Cardiac fibroblast (primary cell): ENCODE data around the gene SUN1.
"Not testable (repeated sequence)": the region's sequence is repeated elsewhere in the genome, so short reads cannot be mapped to it uniquely, and the experiment has no call there.

Experiments
- DNase-seq, 2 donors: peaks; one replicate each; pipeline versions ENCODE4 v3.0.0 to v3.0.0-alpha.2; 2010; ENCODE audit warnings: low read depth in 2 of 2
- H3K4me3 ChIP-seq, 2 donors: replicated peaks in 1 of 2; 1 replicate in 1 of 2; 2 replicates in 1 of 2; pipeline ENCODE4 v1.5.1; 2011; ENCODE audit warnings: low read depth in 2 of 2, low read length in 2 of 2, mild to moderate bottlenecking in 2 of 2, moderate library complexity in 1 of 2
- TF ChIP-seq, protein P1 (sequence below): IDR thresholded peaks from one replicate; pipeline ENCODE4 v1.5.1; 2011; ENCODE audit warnings: low read depth, mild to moderate bottlenecking, low read length, inconsistent platforms

SUN1 gene

DNA sequence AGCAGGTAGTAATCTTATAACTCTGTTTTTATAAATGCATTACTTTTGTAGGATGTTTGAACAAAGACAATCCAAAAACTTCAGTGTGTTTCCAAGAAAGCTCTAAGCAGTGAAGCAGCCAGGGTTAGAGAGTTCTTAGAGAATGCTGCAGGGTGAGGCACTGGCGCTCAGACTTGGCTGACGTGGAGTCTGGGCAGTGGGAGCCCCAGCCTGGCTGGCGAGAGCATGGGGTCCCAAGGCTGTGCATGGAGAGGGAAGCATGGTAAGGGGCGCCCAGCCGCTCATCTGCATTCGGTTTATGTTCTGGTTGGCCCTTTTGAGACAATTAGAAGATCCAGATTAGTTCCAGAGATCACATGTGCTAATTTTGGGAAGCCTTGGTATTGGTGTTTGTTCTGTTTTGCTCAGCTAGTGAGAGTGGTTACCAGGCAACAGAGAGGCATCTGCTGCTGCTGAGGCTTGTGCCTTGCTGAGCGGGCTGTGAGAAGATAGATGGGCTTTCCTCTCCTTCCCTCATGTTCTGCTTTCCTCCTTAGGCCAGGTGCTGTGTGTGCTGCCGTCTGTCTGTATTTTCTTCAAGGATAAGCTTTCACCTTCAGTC is 10.3 kb downstream of the SUN1 start:
- DNase-seq, result no peak
- TF ChIP-seq, protein P1, sequence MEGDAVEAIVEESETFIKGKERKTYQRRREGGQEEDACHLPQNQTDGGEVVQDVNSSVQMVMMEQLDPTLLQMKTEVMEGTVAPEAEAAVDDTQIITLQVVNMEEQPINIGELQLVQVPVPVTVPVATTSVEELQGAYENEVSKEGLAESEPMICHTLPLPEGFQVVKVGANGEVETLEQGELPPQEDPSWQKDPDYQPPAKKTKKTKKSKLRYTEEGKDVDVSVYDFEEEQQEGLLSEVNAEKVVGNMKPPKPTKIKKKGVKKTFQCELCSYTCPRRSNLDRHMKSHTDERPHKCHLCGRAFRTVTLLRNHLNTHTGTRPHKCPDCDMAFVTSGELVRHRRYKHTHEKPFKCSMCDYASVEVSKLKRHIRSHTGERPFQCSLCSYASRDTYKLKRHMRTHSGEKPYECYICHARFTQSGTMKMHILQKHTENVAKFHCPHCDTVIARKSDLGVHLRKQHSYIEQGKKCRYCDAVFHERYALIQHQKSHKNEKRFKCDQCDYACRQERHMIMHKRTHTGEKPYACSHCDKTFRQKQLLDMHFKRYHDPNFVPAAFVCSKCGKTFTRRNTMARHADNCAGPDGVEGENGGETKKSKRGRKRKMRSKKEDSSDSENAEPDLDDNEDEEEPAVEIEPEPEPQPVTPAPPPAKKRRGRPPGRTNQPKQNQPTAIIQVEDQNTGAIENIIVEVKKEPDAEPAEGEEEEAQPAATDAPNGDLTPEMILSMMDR, result no peak
- no peak overlapping the region for H3K4me3 ChIP-seq

DNA sequence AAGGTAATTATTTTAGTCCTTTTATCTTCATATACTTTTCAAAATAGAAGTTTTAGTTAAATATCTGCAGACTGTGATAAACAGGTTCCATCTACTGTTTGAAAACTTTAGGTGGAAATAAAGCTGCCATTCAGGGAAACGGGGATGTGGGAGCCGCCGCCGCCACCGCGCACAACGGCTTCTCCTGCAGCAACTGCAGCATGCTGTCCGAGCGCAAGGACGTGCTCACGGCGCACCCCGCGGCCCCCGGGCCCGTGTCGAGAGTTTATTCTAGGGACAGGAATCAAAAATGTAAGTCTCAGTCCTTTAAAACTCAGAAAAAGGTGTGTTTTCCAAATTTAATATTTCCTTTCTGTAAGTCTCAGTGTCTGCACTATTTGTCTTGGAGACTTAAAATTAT is 11.0 kb downstream of the SUN1 start:
- no peak overlapping the region for H3K4me3 ChIP-seq
- TF ChIP-seq, protein P1, result no peak
- DNase-seq, result no peak

DNA sequence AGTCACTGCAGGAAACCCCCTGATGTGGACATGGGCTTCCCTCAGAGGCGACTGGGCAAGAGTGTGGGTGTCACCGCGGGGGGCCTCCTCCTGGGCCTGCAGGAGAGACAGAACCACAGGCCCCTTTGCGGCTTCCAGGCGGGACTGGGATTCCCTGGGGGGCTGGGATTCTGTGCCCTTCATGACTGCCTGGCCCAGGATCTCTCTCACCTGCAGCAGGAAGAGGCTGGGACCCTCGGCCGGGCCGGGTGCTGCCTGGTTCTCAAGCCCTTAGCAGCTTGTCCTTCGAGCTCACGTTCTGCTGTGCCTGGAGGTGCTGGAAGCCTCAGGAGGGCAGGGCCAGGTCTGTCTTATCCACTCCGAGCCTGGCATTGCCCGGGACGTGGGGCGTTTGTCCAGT is 11.8 kb downstream of the SUN1 start:
- TF ChIP-seq, protein P1, result no peak
- H3K4me3 ChIP-seq, result no peak overlapping the region
- DNase-seq, result no peak

DNA sequence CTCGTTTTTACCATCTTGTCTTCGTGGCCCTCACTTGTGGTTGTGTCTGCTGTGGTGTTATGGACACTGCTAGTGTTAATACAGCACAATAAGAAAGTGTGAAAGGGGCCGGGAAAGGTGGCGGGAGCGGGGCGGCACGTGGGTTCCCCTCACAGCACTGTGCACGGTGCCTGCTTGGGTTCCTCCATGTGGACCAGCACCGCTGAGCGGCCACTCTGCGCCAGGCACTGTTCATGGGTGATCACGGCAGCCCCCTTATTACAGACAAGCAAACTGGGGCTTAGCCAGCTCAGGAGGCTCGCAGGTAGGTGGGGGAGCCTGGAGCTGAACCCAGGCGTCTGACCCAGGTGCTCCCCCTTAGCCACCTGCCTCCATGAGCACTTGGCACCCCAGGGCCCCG is 12.2 kb downstream of the SUN1 start:
- no peak for DNase-seq
- no peak overlapping the region for H3K4me3 ChIP-seq
- TF ChIP-seq, protein P1, result no peak

DNA sequence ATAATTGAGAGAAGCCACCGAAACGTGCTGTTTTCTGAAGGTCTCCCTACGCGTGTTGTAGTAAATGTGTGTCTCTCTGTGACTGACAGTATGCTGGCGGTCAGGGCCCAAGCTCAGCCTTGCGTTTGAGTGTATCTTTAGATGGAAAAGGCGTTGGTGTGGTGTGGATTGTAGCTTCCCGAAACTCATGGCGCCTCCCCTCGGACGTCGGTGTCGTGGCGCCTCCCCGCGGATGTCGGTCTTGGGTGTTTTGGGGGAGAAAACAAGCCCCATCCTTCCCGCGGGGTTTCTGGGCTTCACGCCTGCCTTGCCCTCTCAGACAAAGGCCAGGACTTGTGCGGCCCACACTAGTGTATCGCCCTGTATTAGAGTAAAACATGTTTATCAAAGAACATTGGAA is 12.8 kb downstream of the SUN1 start:
- DNase-seq, result no peak
- TF ChIP-seq, protein P1, result no peak
- H3K4me3 ChIP-seq, result no peak overlapping the region

DNA sequence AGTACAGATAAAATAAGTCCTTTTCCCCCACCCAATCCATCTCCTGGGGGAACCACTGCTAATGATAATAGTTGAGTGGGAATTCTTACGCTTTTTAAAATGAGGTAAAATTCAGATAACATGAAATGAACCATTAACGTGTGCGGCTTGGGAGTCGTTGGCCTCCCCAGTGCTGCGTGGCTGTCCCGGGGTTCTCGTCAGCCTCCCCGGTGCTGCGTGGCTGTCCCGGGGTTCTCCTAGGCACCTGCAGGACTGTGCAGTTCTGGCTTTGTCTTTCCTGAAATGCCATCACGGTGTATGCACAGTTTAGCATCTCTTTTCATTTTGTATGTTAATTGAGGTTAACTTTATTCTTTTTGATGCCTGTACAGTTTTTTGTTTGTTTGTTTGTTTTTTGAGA is 13.5 kb downstream of the SUN1 start:
- no peak overlapping the region for H3K4me3 ChIP-seq
- TF ChIP-seq, protein P1, result no peak
- no peak for DNase-seq

DNA sequence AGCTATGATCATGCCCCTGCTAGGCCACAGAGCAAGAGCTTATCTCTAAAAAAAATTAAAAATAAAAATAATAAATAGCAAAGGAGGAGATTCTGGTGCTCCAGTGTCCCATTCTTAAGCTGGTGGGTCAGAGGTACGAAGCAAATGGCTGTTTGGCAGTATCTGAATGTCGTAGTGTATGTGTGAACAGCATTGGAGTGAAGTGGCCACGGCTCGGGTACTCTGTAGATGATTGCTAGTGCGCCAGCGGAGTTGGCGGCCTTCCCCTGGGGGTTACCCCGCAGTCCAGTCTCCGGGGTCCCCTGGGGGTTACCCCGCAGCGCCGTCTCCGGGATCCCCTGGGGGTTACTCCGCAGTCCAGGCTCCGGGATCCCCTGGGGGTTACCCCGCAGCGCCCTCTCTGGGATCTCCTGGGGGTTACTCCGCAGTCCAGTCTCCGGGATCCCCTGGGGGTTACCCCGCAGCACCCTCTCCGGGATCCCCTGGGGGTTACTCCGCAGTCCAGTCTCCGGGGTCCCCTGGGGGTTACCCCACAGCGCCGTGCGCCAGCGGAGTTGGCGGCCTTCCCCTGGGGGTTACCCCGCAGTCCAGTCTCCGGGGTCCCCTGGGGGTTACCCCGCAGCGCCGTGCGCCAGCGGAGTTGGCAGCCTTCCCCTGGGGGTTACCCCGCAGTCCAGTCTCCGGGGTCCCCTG is 14.8 kb downstream of the SUN1 start:
- DNase-seq, result not testable (repeated sequence)

DNA sequence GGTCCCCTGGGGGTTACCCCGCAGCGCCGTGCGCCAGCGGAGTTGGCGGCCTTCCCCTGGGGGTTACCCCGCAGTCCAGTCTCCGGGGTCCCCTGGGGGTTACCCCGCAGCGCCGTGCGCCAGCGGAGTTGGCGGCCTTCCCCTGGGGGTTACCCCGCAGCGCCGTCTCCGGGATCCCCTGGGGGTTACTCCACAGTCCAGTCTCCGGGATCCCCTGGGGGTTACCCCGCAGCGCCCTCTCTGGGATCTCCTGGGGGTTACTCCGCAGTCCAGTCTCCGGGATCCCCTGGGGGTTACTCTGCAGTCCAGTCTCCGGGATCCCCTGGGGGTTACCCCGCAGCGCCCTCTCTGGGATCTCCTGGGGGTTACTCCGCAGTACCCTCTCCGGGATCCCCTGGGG is 15.5 kb downstream of the SUN1 start:
- not testable (repeated sequence) for H3K4me3 ChIP-seq, DNase-seq

More for the DNA sequence above, 14.8 kb downstream of the SUN1 start:
- not testable (repeated sequence) for H3K4me3 ChIP-seq
